Activated naive CD4-positive, alpha-beta T cell (primary cell): ENCODE data around the gene PLA2G4F.

Source experiments
- DNase-seq, 4 experiments: peaks; one replicate each; lab custom pipeline; 2025; lab: John Stamatoyannopoulos, UW

PLA2G4F gene

GRCh38 chr15:42165106-42165505 lies 8.7 kb upstream of the PLA2G4F start:
- no peak for DNase-seq

- no peak for DNase-seq
Measured at GRCh38 chr15:42163947-42164550, 7.6 kb upstream of the PLA2G4F start.

GRCh38 chr15:42163291-42163690 lies 6.9 kb upstream of the PLA2G4F start:
- DNase-seq = no peak

GRCh38 chr15:42160136-42160535 lies 3.7 kb upstream of the PLA2G4F start:
- no peak for DNase-seq

GRCh38 chr15:42159381-42160015 lies 3.1 kb upstream of the PLA2G4F start:
- DNase-seq = no peak

GRCh38 chr15:42158941-42159340 lies 2.5 kb upstream of the PLA2G4F start:
- DNase-seq = no peak

GRCh38 chr15:42157981-42158765 lies 1.7 kb upstream of the PLA2G4F start:
- no peak for DNase-seq

- no peak for DNase-seq
Measured at GRCh38 chr15:42157381-42157780, 945 bp upstream of the PLA2G4F start.

- DNase-seq = no peak
Measured at GRCh38 chr15:42155546-42156242, 742 bp downstream of the PLA2G4F start.

GRCh38 chr15:42154956-42155355 lies 1.5 kb downstream of the PLA2G4F start:
- DNase-seq = no peak

GRCh38 chr15:42154212-42154941 lies 2.1 kb downstream of the PLA2G4F start:
- no peak for DNase-seq

GRCh38 chr15:42153874-42154211 lies 2.6 kb downstream of the PLA2G4F start:
- DNase-seq = no peak

- no peak for DNase-seq
Measured at GRCh38 chr15:42152921-42153698, 3.3 kb downstream of the PLA2G4F start.

GRCh38 chr15:42152196-42152920 lies 4.1 kb downstream of the PLA2G4F start:
- no peak for DNase-seq

- DNase-seq = no peak
Measured at GRCh38 chr15:42151736-42152135, 4.7 kb downstream of the PLA2G4F start.

GRCh38 chr15:42151141-42151561 lies 5.3 kb downstream of the PLA2G4F start:
- no peak for DNase-seq

GRCh38 chr15:42150219-42150970 lies 6.0 kb downstream of the PLA2G4F start:
- no peak for DNase-seq

GRCh38 chr15:42149493-42150218 lies 6.8 kb downstream of the PLA2G4F start:
- DNase-seq = no peak
